Keratinocyte (primary cell): Measurements from ENCODE around the gene ATP6V1C2. TPM values are rescaled to one million over a fixed set of nuclear protein-coding genes. Genes with fewer than 3 reads are reported as not detected.

Source experiments
- DNase-seq: peaks from one replicate; pipeline ENCODE4 v3.0.0-alpha.2; 2011; ENCODE audit warnings: low read depth, missing footprints, low spot score
- FAIRE-seq: peaks from 2 replicates; lab custom pipeline; 2011; peaks lifted over from hg19 to GRCh38; lab: Jason Lieb, UNC
- H2AFZ ChIP-seq: 2 replicates; pipeline ENCODE4 v1.6.0; 2012; ENCODE audit warnings: low read length, control low read depth, inconsistent platforms; ENCODE audit not compliant: control insufficient read depth
- H3K27ac ChIP-seq: 2 replicates; pipeline ENCODE4 v1.5.1; 2011; ENCODE audit warnings: low read length; ENCODE audit not compliant: control insufficient read depth, insufficient read depth
- H3K27me3 ChIP-seq: 3 replicates; pipeline ENCODE4 v1.6.0; 2011; ENCODE audit warnings: low read length; ENCODE audit not compliant: control insufficient read depth, insufficient read depth; ENCODE audit errors: extremely low read depth
- H3K36me3 ChIP-seq, 2 experiments: 2 replicates in 1 of 2; 3 replicates in 1 of 2; pipeline ENCODE4 v1.5.1; 2011; ENCODE audit warnings: low read length in 2 of 2, mild to moderate bottlenecking in 1 of 2; ENCODE audit not compliant: control insufficient read depth in 2 of 2, insufficient read depth in 2 of 2; ENCODE audit errors: extremely low read depth in 1 of 2
- H3K4me1 ChIP-seq: 3 replicates; pipeline ENCODE4 v1.5.1; 2011; ENCODE audit warnings: low read length; ENCODE audit not compliant: control insufficient read depth, insufficient read depth; ENCODE audit errors: extremely low read depth
- H3K4me2 ChIP-seq: 3 replicates; pipeline ENCODE4 v1.6.0; 2011; ENCODE audit warnings: low read depth, low read length; ENCODE audit not compliant: control insufficient read depth, insufficient read depth; ENCODE audit errors: extremely low read depth
- H3K4me3 ChIP-seq, 3 experiments: fragments of 200-600 bp in 1 of 3; sonication (generic) in 1 of 3; 2 replicates in 2 of 3; 3 replicates in 1 of 3; pipeline ENCODE4 v1.5.1; 2011 to 2016; ENCODE audit warnings: low read length in 3 of 3, mild to moderate bottlenecking in 3 of 3, control low read depth in 2 of 3, inconsistent platforms in 1 of 3, low read depth in 1 of 3, mixed read lengths in 1 of 3, mixed run types in 1 of 3, moderate library complexity in 1 of 3; ENCODE audit not compliant: control insufficient read depth in 2 of 3, insufficient read depth in 2 of 3; ENCODE audit errors: extremely low read depth in 1 of 3
- H3K79me2 ChIP-seq: 2 replicates; pipeline ENCODE4 v1.6.0; 2012; ENCODE audit warnings: low read length; ENCODE audit not compliant: control insufficient read depth, insufficient read depth
- H3K9ac ChIP-seq: 3 replicates; pipeline ENCODE4 v1.6.0; 2011; ENCODE audit warnings: low read length; ENCODE audit not compliant: control insufficient read depth, insufficient read depth; ENCODE audit errors: extremely low read depth
- H3K9me1 ChIP-seq: 3 replicates; pipeline ENCODE4 v1.6.0; 2011; ENCODE audit warnings: low read length; ENCODE audit not compliant: control insufficient read depth, insufficient read depth; ENCODE audit errors: extremely low read depth
- H3K9me3 ChIP-seq: 2 replicates; pipeline ENCODE4 v1.5.1; 2012; ENCODE audit warnings: low read depth, low read length; ENCODE audit not compliant: control insufficient read depth
- H4K20me1 ChIP-seq: 3 replicates; pipeline ENCODE4 v1.6.0; 2011; ENCODE audit warnings: low read length; ENCODE audit not compliant: control insufficient read depth, insufficient read depth; ENCODE audit errors: extremely low read depth
- EZH2 ChIP-seq: IDR thresholded peaks from one replicate; pipeline ENCODE4 v1.6.1; 2012; ENCODE audit warnings: inconsistent platforms, mild to moderate bottlenecking, low read length, moderate library complexity
- dilution Hi-C: fragments of 300-500 bp; cut with MboI; formaldehyde crosslinking; loops from one replicate; pipeline ENCODE4 v1.7.0; 2020; ENCODE audit warnings: low sequenced_read_pairs; ENCODE audit not compliant: extremely low pct_ligation_motif_present
- polyA minus RNA-seq, 3 experiments: library from RNA; depleted of rRNA, polyadenylated mRNA; stranded (reverse); fragments of >200 nt; gene quantifications; 1 replicate in 1 of 3; 2 replicates in 1 of 3; 3 replicates in 1 of 3; pipeline ENCODE4 v1.2.3, GENCODE V29; 2011
- polyA plus RNA-seq, 5 experiments: library from polyadenylated mRNA; depleted of rRNA in 3 of 5; stranded (reverse) in 3 of 5; stranded (forward) in 1 of 5; unstranded in 1 of 5; fragments of >200 nt; gene quantifications; 1 replicate in 1 of 5; 2 replicates in 3 of 5; 3 replicates in 1 of 5; pipeline versions ENCODE4 v1.2.1 to v1.2.3, GENCODE V29; 2011 to 2012; ENCODE audit warnings: missing spikeins in 2 of 5, low read depth in 1 of 5, low replicate concordance in 1 of 5
- TF ChIP-seq, protein P1 (sequence below), 3 experiments: IDR thresholded peaks in 1 of 3; conservative IDR thresholded peaks in 1 of 3; optimal IDR thresholded peaks in 1 of 3; 2 replicates in 2 of 3; 3 replicates in 1 of 3; pipeline versions ENCODE3 to v1.5.1; 2011; ENCODE audit warnings: low read length in 3 of 3, mild to moderate bottlenecking in 3 of 3, moderate library complexity in 2 of 3, control low read depth in 1 of 3, inconsistent platforms in 1 of 3; ENCODE audit not compliant: insufficient read depth in 2 of 3; ENCODE audit errors: extremely low read depth in 1 of 3

ATP6V1C2 gene, protein sequence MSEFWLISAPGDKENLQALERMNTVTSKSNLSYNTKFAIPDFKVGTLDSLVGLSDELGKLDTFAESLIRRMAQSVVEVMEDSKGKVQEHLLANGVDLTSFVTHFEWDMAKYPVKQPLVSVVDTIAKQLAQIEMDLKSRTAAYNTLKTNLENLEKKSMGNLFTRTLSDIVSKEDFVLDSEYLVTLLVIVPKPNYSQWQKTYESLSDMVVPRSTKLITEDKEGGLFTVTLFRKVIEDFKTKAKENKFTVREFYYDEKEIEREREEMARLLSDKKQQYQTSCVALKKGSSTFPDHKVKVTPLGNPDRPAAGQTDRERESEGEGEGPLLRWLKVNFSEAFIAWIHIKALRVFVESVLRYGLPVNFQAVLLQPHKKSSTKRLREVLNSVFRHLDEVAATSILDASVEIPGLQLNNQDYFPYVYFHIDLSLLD
- polyA plus RNA-seq, result 0.31 to 0.55 TPM (median 0.49 TPM) in 3 replicates
- 61.7 TPM for polyA plus RNA-seq (2011; ENCODE audit: low read depth)
- polyA plus RNA-seq (2011; cell fraction: cytosol; rRNA removed), result 0.26 and 0.68 TPM in 2 replicates
- polyA plus RNA-seq (2011; cell fraction: nucleus; rRNA removed), result 5.0 and 9.5 TPM in 2 replicates
- polyA plus RNA-seq (2012; ENCODE audit: low replicate concordance), result 0.92 and 99.9 TPM in 2 replicates
- polyA minus RNA-seq, result 0.13 TPM in 1 of 3 replicates, not detected in the others
- polyA minus RNA-seq (2011; cell fraction: cytosol; rRNA and poly(A)+ RNA removed), result not detected
- 1.7 and 3.0 TPM in 2 replicates for polyA minus RNA-seq (2011; cell fraction: nucleus; rRNA and poly(A)+ RNA removed)

DNA sequence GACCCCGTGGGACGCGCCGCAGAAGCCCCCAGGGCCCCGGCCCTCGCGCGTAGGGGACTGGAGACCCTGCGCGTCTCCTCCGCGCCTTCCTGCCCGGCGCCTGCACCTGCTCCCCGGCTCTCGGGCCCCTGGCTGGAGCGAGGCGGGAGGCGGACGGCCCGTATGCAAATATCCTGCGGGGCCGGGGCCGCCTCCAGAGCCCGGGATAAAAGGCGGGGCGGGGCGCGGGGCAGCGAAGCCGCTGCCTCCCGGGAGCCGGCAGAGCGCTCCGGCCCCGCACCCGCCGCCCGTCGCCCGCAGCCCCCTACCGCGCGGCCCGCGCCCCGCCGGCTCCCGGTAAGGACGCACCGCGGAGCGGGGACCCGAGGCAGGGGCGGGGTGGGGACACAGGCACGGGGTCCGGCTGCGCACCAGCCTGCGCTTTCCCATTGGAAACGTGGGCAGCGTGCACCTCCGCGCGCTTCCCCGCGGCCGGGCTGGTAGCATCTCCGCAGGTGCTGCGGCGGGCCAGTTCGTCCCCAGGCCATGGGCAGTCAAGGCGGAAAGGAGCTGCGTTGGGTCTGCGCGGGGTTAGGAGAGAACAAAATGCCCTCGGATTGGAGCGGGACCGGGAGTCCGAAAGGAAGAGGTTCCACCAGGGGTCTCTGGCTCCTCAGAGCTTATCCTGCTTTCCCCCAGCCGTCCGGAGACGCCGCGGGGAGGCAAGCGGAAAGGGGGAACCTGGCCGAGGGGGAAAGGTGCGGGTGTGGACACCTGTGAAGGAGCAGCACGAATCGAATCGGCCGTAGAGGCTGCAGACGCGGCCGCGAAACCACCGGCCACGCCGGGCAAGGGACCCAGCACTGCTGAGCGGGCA, at the start of gene ATP6V1C2:
TSS of gene ATP6V1C2 (plus strand) at position 235 of the 856 bp plus-strand sequence. CDS start 1,220 bp downstream, outside the sequence.
- Histone ChIP-seq H3K27ac (no peak within 1 kb of the TSS), H3K9me3 (no peaks in the 10 kb centered on the region), H2AFZ (peak within 1 kb of the TSS; percentile 13), H3K36me3 (no peaks in the 10 kb centered on the region), H3K4me3 (peak within 1 kb of the TSS; percentile 20 to 49 (median 48)), H3K9me1 (no peaks in the 10 kb centered on the region), H3K4me2 (peak within 1 kb of the TSS; percentile 81), H4K20me1 (no peaks in the 10 kb centered on the region), H3K4me1 (peaks cover 25% of the 10 kb centered on the region), H3K27me3 (peaks cover 49% of the 10 kb centered on the region), H3K79me2 (no peaks in the 10 kb centered on the region), H3K9ac (no peak within 1 kb of the TSS)
- FAIRE-seq (no peak), DNase-seq (no peak)
- TF ChIP-seq, protein P1, sequence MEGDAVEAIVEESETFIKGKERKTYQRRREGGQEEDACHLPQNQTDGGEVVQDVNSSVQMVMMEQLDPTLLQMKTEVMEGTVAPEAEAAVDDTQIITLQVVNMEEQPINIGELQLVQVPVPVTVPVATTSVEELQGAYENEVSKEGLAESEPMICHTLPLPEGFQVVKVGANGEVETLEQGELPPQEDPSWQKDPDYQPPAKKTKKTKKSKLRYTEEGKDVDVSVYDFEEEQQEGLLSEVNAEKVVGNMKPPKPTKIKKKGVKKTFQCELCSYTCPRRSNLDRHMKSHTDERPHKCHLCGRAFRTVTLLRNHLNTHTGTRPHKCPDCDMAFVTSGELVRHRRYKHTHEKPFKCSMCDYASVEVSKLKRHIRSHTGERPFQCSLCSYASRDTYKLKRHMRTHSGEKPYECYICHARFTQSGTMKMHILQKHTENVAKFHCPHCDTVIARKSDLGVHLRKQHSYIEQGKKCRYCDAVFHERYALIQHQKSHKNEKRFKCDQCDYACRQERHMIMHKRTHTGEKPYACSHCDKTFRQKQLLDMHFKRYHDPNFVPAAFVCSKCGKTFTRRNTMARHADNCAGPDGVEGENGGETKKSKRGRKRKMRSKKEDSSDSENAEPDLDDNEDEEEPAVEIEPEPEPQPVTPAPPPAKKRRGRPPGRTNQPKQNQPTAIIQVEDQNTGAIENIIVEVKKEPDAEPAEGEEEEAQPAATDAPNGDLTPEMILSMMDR (optimal IDR thresholded peaks at IDR 0.05 in 1 of 3, IDR thresholded peaks at IDR 0.05 in 1 of 3, conservative IDR thresholded peaks at IDR 0.05 in 1 of 3; ENCODE audit: extremely low read depth in 1 of 3, insufficient read depth in 2 of 3, low read length in 3 of 3), result no peak
- peak; percentile 94 for TF ChIP-seq EZH2
- dilution Hi-C loops, result no loop called here

DNA sequence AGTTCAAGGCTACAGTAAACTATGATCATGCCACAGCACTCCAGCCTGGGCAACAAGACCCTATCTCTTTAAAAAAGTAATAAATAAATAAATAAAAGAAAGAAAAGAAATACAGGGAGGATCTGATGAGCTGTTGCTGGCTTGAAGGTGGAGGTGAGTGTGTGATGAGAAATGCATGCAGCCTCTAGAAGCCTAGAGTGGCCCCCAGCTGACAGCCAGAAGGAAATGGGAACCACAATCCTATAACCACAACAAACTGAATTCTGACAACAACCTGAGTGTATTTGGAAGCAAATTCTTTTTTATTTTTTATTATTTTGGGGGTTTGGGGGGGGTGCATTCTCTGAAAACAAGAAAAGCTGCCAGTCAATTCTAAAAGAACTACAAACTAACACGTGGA, 46.3 kb upstream of the ATP6V1C2 start:
- Histone ChIP-seq H3K27me3 (no peaks in the 10 kb centered on the region), H3K4me3 (no peak overlapping the region), H3K36me3 (peaks cover 4 to 8% of the 10 kb centered on the region in 2 experiments), H3K9ac (no peak overlapping the region), H3K27ac (no peak overlapping the region), H2AFZ (no peak overlapping the region), H3K9me3 (no peaks in the 10 kb centered on the region), H3K9me1 (no peaks in the 10 kb centered on the region), H3K4me2 (no peak overlapping the region), H3K4me1 (peaks cover under 1% of the 10 kb centered on the region), H3K79me2 (peaks cover 3% of the 10 kb centered on the region), H4K20me1 (no peaks in the 10 kb centered on the region)
- dilution Hi-C loops, result no loop called here
- DNase-seq, result no peak
- no peak for FAIRE-seq
- TF ChIP-seq, protein P1 (optimal IDR thresholded peaks at IDR 0.05 in 1 of 3, IDR thresholded peaks at IDR 0.05 in 1 of 3, conservative IDR thresholded peaks at IDR 0.05 in 1 of 3; ENCODE audit: extremely low read depth in 1 of 3, insufficient read depth in 2 of 3, low read length in 3 of 3), result no peak
- TF ChIP-seq EZH2, result no peak
